ENCODE measurements around the gene MATCAP1. TPM values are rescaled to one million over a fixed set of nuclear protein-coding genes. Genes with fewer than 3 reads are reported as not detected.
A peak's percentile ranks its signal among the peaks of the same experiment; 100 is the strongest.

MATCAP1 gene
- total and polyA plus RNA-seq, 2 of the 8 experiments (the other 6 are each of a cell fraction or from before 2014, with no cell fraction given): 22.9 to 27.5 TPM

DNA sequence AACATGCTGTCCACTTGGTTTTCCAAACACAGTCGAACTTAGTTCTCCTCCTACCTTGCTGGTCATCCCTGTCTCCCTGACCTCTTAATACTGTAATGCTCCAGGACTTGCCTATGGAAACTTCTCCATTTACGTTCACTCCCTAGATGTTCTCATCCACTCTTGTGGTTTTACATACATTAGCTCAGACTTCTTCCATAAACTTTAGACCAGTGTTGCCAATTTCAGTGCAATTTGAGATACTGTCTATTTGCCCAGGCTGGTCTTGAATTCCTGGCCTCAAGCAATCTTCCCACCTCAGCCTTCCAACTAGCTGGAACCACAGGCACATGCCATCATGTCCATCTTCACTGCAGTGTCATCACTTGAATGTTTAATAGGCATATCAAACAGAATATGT lies 1.5 kb downstream of the MATCAP1 start:
- peaks cover 5 to 29% of the 10 kb centered on the region in 2 experiments for H4K20me1 ChIP-seq (replicated peaks in 1 of 2; ENCODE audit: control insufficient read depth in 1 of 2, insufficient read depth in 2 of 2, low read length in 2 of 2)
- no peaks in the 10 kb centered on the region for H3K79me1 ChIP-seq (ENCODE audit: low read depth, low read length)
- H2AK5ac ChIP-seq (ENCODE audit: low read depth, low read length): no peak overlapping the region
- no peak overlapping the region for H3K27ac ChIP-seq (ENCODE audit: low read depth, low read length)
- H3K9ac ChIP-seq (replicated peaks in 1 of 4; ENCODE audit: extremely low read depth in 1 of 4, low read depth in 3 of 4, low read length in 3 of 4): no peak overlapping the region
- peaks cover 0 to 5% of the 10 kb centered on the region in 2 experiments; a peak in 1 of 4 replicates for H3K79me2 ChIP-seq (ENCODE audit: control insufficient read depth in 1 of 2, insufficient read depth in 2 of 2, low read length in 2 of 2)
- H3K4me1 ChIP-seq (replicated peaks in 1 of 4; ENCODE audit: control insufficient read depth in 3 of 4, insufficient read depth in 4 of 4, low read length in 3 of 4): peaks cover 0 to 25% (median 20%) of the 10 kb centered on the region in 4 experiments; a peak in 5 of 7 replicates
- H3K4me3 ChIP-seq (ENCODE audit: extremely low read depth in 1 of 4, insufficient read depth in 2 of 4, low read depth in 3 of 4, low read length in 4 of 4): no peak overlapping the region
- no peak overlapping the region for H3K23ac ChIP-seq (ENCODE audit: insufficient read length)
- peaks cover 8 to 43% (median 28%) of the 10 kb centered on the region in 4 experiments for H3K27me3 ChIP-seq (replicated peaks in 1 of 4; ENCODE audit: control insufficient read depth in 3 of 4, extremely low read depth in 1 of 4, insufficient read depth in 3 of 4, low read length in 3 of 4)
- H2BK15ac ChIP-seq (ENCODE audit: low read length): no peak overlapping the region
- DNase-seq (ENCODE audit: low read depth in 1 of 2, low spot score in 2 of 2) (no peak), FAIRE-seq (no peak)
- no peak overlapping the region for H2BK12ac ChIP-seq (ENCODE audit: low read depth, low read length)
- no peaks in the 10 kb centered on the region; a peak in 1 of 8 replicates for H3K36me3 ChIP-seq (ENCODE audit: control insufficient read depth in 2 of 4, insufficient read depth in 4 of 4, low read length in 3 of 4)
- no peak overlapping the region for H2AFZ ChIP-seq (ENCODE audit: low read length)
- no peak overlapping the region for H2BK20ac ChIP-seq (ENCODE audit: low read length)
- no peak overlapping the region for H4K91ac ChIP-seq (replicated peaks; ENCODE audit: insufficient read length, low read length)
- ChIA-PET POLR2A (ENCODE audit: partially characterized antibody) (interaction anchor here (1.3 to 4.0 kb wide), 3 partner anchors 8 to 31 kb away, joined by 4 to 19 read pairs (median 14); partner anchors contain the start of genes B3GNT9 and HSF4), CTCF (ENCODE audit: partially characterized antibody) (interaction anchor here (1.0 to 9.3 kb wide), 9 partner anchors 9 to 230 kb away, joined by 3 to 151 read pairs (median 5); partner anchors contain the start of genes CES3, ELMO3, FBXL8 and HSF4)
- H3K56ac ChIP-seq (replicated peaks; ENCODE audit: insufficient read length, low read depth, low read length): no peak overlapping the region
- peak overlapping the region in 1 of 2 experiments; percentile 67; a peak in 1 of 4 replicates for H3K4me2 ChIP-seq (ENCODE audit: insufficient read depth in 1 of 2, low read depth in 2 of 2, low read length in 2 of 2)
- H3K9me3 ChIP-seq (ENCODE audit: insufficient read depth in 2 of 2, low read depth in 1 of 2, low read length in 1 of 2): no peaks in the 10 kb centered on the region
- no peak overlapping the region for H3K18ac ChIP-seq (ENCODE audit: extremely low read depth, low read length)
- H3K14ac ChIP-seq (ENCODE audit: insufficient read length): no peak overlapping the region
- WGBS, 2 experiments (ENCODE audit: extremely low coverage in 1 of 2, insufficient coverage in 1 of 2, insufficient read length in 1 of 2, insufficient replicate concordance in 2 of 2, low coverage in 1 of 2, low lambda C conversion rate in 2 of 2, missing lambda C conversion rate in 1 of 2): 100% methylated on average over 2 of the region's 2 CpGs; no CpG with 5 or more reads in 1 of the 2 experiments
- H3K4ac ChIP-seq (replicated peaks; ENCODE audit: insufficient read length, low read depth, low read length): no peak overlapping the region
- no peak overlapping the region for H2BK120ac ChIP-seq (replicated peaks; ENCODE audit: low read depth, low read length)
- H4K8ac ChIP-seq (ENCODE audit: extremely low read depth, insufficient read depth, low read length): no peak overlapping the region
- peaks cover 21% of the 10 kb centered on the region for H3K23me2 ChIP-seq (ENCODE audit: low read depth, low read length)
- no peak for TF ChIP-seq GABPA (IDR thresholded peaks at IDR 0.05; ENCODE audit: borderline replicate concordance, insufficient read depth, low read length)
- H2BK5ac ChIP-seq (ENCODE audit: low read depth, low read length): no peak overlapping the region
- H4K5ac ChIP-seq (ENCODE audit: insufficient read length, low read depth, low read length): no peak overlapping the region
